NCI-H2081 (cell line): ENCODE data around the gene FLG.
"Not testable (repeated sequence)": the region's sequence is repeated elsewhere in the genome, so short reads cannot be mapped to it uniquely, and the experiment has no call there.

Experiments used
- DNase-seq, 2 experiments: peaks; one replicate each; lab custom pipeline; 2025; lab: John Stamatoyannopoulos, UW

FLG gene

DNA sequence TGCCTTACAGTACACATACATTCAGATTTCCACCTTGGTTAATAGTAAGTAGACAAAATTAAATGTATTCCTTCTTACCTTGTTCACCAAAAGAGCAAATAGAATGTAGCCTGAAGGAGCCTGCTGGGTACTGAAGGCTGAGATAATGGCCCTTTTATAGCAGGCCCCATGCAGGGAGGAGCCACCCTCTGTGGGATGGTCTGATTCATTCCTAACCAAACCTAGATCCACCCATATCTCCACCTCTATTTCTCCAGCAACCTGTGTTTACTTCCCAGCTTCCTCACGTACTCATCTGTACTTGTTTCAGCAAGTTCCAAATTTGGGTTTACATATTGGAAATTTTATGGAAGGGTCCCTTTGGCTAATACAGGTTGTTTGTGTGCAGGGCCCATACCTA is at the start of gene FLG:
Gene FLG, minus strand, starts transcription at position 129 of the 400 bp plus-strand sequence. CDS start 9,783 bp downstream, outside the sequence.
- no peak for DNase-seq

DNA sequence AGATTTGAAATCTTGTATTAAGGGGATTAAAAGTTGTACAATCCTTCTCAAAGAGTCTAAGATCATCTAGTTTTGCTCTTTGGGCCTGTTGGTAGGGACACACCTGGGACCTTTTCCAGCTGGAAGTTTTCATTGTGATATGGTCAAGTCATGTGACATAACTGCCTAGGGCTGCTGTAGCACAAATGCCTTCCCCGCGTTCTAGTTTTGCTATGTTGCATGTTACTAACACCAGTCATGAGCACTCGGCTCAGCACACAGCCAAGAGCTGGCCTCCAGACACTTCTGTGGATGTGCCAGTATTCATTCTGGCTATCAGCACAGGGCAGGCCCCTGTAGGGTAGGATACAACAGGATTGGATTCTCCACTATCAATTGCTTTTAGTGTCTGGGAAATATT is 49.4 kb upstream of the FLG start:
- no peak for DNase-seq

DNA sequence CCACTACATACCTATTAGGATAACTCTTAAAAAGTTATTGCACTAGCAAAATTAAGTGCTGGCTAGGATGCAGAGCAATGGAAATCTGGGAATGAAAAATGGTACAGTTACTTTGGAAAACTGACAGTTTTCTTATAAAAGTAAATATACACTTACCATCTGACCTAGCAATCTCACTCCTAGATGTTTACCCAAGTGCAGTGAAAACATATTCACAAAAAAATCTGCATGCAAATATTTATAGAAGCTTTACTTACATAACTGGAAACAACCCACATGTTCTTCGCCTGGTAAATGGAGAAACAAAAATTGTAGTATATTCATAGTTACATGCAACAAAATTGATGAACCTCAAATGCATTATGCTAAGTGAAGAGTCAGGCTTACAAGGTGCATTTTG is 47.6 kb upstream of the FLG start:
- DNase-seq = no peak

DNA sequence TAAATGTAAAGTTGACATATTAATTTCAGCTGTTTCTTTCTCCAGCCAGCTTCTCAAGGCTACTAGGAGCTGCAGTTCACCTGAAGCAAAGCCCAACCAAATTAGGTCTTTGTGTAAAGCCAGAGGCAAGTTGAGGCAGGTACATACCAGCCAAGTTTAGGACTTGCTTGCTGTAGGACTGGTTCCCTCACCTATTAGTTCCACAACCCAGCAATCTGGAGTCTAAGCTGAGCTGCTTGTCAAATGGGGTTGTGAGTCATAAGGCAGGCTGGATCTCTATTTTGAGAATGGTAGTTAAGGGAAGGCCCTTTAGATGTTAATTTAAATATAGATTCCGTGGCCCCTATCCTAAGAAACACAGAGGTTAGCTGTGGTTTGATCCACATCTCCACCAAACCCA is 42.4 kb upstream of the FLG start:
- no peak for DNase-seq

DNA sequence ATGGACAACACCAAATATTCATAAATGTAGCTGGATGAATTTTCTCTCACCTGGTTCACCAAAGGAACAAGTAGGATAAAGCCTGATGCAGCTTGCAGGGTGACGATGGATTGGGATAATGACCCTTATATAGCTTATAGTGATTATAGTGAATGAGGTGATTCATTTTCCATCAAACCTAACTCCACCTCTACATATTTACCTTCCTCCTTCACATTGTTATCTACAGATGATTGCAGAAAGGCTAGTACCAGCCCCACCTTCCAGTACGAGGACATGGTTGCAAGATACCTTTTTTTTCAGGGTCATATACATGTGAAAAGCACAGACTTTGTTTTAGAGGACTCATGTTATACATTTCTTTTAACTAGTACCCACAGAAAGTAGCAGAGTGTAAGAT is 34.9 kb upstream of the FLG start, which contains the start of gene FLG2:
Gene FLG2, minus strand, starts transcription at position 101 of the 400 bp plus-strand sequence. CDS start 1,122 bp downstream, outside the sequence.
- no peak for DNase-seq

DNA sequence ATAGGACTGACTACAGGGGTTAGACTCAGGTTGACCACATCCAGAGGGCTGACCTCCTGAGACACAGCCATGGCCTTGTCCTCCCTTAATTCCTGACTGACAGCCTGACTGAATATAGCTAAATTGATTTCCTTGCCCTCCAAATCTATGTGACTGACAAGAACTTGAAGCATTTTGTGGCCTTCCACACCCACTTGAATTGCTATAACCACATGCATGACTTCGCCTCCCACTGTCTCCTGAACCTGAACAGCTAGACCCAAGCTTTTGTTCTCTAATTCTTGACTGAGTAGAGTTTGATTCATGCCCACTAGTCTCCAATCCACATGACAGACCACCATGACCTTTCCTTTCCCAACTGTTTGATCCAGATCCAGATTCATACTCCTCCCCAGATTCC is 31.7 kb upstream of the FLG start:
- DNase-seq = no peak

DNA sequence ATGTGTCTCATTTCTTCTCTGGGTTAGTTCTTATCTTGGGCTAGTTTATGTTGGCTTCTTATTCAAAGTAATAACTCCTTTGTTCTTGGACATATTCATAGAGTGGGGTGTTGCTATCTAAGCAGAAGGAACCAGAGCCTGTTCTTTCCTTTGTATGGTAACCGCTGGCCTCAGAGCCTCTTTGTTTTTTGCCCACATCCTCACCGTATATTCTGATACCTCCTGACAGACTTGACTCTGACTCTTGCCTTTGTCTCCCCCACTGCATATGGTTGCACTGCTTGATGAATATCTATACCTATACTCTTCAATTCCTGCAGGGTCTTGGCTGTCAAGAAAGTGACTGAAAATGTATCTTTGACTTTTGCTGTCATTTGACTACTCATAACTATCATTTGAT is 24.6 kb upstream of the FLG start:
- DNase-seq = no peak

DNA sequence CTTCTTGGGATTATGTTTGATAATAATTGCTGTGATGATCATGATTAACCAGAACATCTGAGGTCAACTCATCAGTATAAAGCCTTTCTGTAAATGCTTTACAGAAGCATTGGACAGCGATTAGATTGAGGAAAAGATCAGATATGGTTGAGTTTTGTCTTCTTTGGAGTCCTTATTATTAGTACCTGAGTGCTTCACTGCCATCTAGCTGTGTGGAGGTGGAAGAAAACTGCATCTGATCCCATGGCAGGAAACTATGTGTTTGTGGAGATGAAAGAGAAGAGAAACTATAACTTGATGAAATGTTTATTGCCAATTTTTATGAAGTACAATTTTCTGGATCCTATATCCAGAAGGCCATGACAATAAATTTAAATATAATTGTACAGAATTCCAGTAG is 23.4 kb upstream of the FLG start:
- no peak for DNase-seq

DNA sequence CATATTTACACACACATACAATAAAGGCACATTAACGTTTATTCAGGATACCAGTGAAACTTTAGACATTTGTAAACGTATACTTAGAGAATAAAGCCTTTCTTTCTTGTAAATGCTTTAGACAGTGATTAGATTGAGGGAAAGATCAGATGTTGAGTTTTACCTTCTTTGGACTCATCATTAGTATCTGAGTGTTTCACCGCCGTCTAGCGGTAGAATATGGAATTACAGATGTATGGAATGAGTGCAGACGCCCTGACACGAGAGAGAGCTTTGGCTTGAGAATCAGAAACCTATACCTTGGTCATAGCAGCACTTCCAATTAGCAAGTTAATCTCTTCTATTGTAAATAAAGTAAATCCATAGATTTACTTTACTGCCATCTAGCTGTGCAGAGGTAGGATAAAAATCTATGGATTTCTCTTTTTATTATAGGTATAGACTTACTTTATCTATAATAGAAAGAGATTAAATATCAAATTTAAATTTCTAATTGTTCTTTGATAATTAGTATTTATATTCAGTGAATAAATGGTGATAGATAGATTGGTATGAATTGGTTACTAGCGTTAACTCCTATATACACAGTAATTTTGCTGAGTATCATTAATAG is 22.2 kb upstream of the FLG start:
- DNase-seq = peak; percentile 42 to 51

DNA sequence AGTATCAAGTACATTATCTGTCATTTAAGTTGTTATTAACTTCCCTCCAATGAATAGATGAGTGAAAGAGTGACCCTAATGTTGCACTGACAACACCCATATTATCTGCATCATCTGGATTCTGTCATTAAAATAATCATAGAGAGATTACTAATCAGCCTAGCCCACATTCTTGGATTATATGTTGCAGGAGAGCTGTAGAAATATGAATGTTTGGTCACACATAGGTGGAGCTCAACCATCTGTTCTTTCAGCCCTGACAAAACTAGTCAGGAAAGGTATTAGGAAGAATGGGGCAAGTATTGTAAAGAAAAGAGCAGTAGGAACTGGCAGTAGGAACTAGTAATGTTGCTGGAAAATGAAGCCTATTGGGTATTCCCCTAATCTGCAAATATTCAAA is 19.4 kb upstream of the FLG start:
- DNase-seq = no peak

DNA sequence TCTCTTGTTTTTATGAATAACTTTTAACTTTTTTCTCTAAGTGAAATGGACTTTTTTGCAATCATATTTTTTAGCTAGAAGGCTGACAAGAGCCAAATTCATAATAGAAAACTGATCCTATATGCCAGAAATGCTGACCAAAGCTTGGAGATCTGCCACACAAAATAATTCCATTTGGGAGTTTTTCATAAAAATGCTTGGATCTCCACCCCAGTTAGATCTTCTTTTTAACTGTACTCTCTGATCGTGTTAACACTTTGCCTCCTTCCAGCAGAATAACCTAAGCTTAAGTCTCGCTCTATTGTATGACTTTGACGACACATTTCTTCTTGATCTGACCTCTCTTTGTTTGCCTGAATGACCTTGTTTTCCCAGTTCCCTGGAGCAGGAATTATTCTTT is 18.0 kb upstream of the FLG start:
- no peak for DNase-seq

DNA sequence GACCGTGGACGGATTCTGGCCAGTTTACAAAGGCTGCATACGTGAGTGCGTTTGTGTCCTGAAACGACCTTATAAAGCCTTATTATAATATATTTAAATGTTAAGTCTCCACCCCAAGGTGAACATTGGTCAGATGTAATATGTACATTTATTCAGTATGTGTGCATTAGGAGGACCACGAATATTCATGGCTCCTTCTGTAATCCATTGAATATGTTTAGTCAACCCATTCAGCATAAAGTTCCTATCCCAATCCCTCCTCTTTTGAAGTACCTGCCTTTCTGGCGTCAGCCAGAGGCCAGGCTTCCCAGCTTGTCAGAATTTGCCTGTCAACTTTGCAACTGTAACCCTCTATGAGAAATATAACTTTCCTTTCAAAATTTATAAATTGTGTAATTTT is 10.4 kb upstream of the FLG start:
- DNase-seq = no peak

DNA sequence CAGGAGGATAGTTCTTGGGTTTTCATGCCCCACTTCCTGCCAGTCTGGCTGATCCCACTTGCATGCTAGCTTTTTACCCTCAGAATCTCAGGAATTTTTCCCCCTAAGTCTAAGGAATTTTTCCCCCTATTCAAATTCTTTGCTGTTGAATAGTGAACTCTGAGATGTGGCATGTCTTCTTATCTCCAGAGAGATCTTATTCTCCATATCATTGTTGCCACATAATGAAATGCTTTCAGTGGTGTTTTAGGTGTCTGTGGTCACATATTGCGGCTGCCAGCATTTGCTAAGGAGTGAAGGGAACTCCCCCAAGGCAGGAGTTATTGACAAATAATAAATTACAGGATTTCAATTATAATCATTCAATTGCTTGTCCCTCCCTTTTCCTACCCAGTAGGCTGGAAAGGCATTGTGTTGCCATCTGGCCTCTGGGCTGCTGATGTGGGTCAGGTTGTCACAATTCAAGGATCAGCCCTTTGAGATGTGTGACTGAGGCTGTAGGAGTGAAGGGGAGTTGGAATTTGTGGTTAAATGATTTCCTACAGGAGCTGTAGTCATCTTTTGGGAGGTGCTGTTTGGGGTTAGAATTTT is 3.9 kb upstream of the FLG start:
- DNase-seq = no peak

DNA sequence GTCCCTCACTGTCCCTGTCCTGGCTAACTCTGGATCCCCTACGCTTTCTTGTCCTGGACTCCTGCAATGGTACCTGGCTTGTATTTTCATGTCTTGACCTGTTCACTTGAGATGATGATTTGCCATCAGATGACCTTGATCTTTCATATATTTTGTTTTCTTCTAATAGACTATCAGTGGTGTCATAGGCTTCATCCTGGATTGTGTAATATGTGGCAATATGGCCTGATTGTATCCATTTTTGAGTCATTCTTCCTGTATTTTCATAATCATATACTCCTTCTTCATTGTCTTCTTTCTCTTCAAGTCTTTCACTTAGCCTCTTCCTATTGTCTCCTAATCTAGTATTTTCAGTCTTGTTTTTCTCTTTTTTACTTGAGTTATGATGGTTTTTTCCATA is 11.1 kb downstream of the FLG start:
- DNase-seq = no peak

DNA sequence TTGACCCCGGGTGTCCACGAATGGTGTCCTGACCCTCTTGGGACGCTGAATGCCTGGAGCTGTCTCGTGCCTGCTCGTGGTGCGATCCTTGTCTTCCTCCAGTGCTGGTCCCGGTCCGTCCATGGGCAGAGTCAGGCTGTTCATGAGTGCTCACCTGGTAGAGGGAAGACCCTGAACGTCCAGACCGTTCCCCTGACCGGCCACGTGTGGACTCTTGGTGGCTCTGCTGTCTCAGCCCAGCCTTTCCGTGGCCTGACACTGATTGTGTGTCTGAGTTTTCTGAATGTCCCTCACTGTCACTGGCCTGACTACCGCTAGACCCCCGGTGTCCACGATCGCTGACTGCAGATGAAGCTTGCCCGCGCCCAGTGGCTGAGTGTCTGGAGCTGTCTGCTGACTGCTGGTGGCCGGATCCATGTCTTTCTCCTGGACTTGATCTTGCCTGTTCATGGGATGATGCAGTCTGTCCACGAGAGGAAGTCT is 11.7 kb downstream of the FLG start:
- no peak for DNase-seq

DNA sequence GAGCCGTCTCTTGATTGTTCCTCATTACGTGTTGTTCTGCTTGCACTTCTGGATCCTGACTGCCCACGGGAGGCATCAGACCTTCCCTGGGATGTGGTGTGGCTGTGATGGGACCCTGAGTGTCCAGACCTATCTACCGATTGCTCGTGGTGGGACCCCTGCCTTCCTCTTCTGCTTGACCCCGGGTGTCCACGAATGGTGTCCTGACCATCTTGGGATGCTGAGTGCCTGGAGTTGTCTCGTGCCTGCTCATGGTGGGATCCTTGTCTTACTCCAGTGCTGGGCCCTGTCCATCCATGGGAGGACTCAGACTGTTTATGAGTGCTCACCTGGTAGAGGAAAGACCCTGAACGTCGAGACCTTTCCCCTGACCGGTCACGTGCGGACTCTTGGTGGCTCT is 12.9 kb downstream of the FLG start:
- DNase-seq = not testable (repeated sequence)

DNA sequence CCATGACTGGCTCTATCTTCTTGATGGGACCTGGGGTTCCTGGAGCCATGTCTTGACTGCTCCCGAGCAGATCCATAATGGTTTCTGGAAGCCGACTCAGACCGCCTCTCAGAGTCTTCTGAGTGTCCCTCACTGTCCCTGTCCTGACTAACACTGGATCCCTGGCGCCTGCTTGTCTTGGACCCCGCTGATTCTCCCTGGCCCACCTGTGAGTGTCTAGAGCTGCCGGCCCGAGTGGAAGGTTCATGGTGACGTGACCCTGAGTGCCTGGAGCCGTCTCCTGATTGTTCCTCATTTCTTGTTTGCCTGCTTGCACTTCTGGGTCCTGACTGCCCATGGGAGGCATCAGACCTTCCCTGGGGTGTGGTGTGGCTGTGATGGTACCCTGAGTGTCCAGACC is 15.1 kb downstream of the FLG start:
- DNase-seq = no peak

DNA sequence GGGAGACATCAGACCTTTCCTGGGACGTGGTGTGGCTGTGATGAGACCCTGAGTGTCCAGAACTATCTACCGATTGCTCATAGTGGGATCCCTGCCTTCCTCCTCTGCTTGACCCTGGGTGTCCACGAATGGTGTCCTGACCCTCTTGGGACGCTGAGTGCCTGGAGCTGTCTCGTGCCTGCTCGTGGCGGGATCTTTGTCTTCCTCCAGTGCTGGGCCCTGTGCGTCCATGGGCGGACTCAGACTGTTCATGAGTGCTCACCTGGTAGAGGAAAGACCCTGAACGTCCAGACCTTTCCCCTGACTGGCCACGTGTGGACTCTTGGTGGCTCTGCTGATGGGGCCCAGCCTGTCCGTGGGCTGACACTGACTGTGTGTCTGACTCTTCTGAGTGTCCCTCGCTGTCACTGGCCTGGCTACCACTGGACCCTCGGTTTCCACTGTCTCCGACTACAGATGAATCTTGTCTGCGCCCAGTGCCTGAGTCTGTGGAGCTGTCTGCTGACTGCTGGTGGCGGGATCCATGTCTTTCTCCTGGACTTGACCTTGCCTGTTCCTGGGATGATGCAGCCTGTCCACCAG is 15.6 kb downstream of the FLG start:
- DNase-seq = not testable (repeated sequence)

DNA sequence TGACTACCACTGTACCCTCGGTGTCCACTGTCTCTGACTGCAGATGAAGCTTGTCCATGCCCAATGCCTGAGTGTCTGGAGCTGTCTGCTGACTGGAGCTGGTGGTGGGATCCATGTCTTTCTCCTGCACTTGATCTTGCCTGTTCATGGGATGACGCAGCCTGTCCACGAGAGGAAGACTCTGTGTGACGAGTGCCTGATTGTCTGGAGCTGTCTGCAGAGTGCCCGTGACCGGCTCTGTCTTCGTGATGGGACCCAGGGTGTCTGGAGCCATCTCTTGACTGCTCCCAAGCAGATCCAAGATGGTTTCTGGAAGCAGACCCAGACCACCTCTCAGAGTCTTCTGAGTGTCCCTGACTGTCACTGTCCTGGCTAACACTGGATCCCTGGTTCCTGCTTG is 16.3 kb downstream of the FLG start:
- not testable (repeated sequence) for DNase-seq

DNA sequence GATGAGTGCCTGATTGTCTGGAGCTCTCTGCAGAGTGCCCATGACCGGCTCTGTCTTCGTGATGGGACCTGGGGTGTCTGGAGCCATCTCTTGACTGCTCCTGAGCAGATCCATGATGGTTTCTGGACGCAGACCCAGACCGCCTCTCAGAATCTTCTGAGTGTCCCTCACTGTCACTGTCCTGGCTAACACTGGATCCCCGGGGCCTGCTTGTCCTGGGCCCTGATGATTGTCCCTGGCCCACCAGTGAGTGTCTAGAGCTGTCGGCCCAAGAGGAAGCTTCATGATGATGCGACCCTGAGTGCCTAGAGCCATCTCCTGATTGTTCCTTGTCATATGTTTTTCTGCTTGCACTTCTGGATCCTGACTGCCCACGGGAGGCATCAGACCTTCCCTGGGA is 17.1 kb downstream of the FLG start:
- DNase-seq = not testable (repeated sequence)

DNA sequence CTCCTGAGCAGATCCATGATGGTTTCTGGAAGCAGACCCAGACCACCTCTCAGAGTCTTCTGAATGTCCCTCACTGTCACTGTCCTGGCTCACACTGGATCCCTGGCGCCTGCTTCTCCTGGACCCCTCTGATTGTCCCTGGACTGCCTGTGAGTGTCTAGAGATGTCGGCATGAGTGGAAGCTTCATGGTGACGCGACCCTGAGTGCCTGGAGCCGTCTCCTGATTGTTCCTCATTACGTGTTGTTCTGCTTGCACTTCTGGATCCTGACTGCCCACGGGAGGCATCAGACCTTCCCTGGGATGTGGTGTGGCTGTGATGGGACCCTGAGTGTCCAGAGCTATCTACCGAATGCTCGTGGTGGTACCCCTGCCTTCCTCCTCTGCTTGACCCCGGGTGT is 18.9 kb downstream of the FLG start:
- DNase-seq = not testable (repeated sequence)

DNA sequence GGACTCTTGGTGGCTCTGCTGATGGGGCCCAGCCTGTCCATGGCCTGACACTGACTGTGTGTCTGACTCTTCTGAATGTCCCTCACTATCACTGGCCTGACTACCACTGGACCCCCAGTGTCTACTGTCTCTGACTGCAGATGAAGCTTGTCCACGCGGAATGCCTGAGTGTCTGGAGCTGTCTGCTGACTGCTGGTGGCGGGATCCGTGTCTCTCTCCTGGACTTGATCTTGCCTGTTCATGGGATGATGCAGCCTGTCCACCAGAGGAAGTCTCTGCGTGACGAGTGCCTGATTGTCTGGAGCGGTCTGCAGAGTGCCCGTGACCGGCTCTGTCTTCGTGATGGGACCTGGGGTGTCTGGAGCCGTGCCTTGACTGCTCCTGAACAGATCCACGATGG is 20.3 kb downstream of the FLG start:
- DNase-seq = not testable (repeated sequence)

DNA sequence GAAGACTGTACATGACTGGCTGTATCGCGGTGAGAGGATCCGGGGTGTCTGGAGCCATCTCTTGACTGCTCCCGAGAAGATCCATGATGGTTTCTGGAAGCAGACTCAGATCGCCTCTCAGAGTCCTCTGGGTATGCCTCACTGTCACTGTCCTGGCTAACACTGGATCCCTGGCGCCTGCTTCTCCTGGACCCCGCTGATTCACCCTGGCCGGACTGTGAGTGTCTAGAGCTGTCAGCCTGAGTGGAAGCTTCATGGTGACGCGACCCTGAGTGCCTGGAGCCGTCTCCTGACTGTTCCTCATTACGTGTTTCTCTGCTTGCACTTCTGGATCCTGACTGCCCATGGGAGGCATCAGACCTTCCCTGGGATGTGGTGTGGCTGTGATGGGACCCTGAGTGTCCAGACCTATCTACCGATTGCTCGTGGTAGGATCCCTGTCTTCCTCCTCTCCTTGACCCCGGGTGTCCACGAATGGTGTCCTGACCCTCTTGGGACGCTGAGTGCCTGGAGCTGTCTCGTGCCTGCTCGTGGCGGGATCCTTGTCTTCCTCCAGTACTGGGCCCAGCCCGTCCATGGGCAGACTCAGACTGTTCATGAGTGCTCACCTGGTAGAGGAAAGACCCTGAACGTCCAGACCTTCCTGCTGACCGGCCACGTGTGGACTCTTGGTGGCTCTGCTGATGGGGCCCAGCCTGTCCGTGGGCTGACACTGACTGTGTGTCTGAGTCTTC is 21.7 kb downstream of the FLG start:
- DNase-seq = not testable (repeated sequence)
